DOHH2 (cell line): ENCODE measurements around the gene MAP2K3.

ENCODE experiments used
- H3F3A ChIP-seq: fragments of 200-600 bp; sonication (generic), shearing (Covaris generic); 2 replicates; pipeline ENCODE4 v1.6.0; 2016; ENCODE audit warnings: antibody characterized with exemption, mild to moderate bottlenecking; ENCODE audit not compliant: control insufficient read depth, insufficient read depth
- H3K27ac ChIP-seq: fragments of 200-600 bp; sonication (generic); 2 replicates; pipeline ENCODE4 v1.5.1; 2014; ENCODE audit warnings: low read depth, mild to moderate bottlenecking, low read length, moderate library complexity
- H3K27me3 ChIP-seq: fragments of 200-600 bp; sonication (generic); 2 replicates; pipeline ENCODE4 v1.6.1; 2014; ENCODE audit warnings: mild to moderate bottlenecking, low read length, mixed read lengths; ENCODE audit not compliant: control insufficient read depth
- H3K36me3 ChIP-seq: fragments of 200-600 bp; sonication (generic); 2 replicates; pipeline ENCODE4 v1.6.1; 2014; ENCODE audit warnings: mild to moderate bottlenecking, low read length, moderate library complexity, mixed read lengths; ENCODE audit not compliant: control insufficient read depth
- H3K4me1 ChIP-seq: fragments of 200-600 bp; sonication (generic); 2 replicates; pipeline ENCODE4 v1.6.1; 2014; ENCODE audit warnings: mild to moderate bottlenecking, low read length, mixed read lengths; ENCODE audit not compliant: control insufficient read depth
- H3K4me2 ChIP-seq: fragments of 200-600 bp; sonication (generic); 2 replicates; pipeline ENCODE4 v1.6.0; 2014; ENCODE audit warnings: mild to moderate bottlenecking, low read length, moderate library complexity
- H3K4me3 ChIP-seq: fragments of 200-600 bp; sonication (generic); 2 replicates; pipeline ENCODE4 v1.5.1; 2014; ENCODE audit warnings: mild to moderate bottlenecking, low read length, mixed read lengths
- H3K79me2 ChIP-seq: fragments of 200-600 bp; sonication (generic); 2 replicates; pipeline ENCODE4 v1.6.1; 2014; ENCODE audit warnings: mild to moderate bottlenecking, low read length, mixed read lengths; ENCODE audit not compliant: control insufficient read depth
- H3K9me2 ChIP-seq: fragments of 200-600 bp; sonication (generic); replicated peaks from 2 replicates; pipeline ENCODE4 v1.6.1; 2014; ENCODE audit warnings: mild to moderate bottlenecking, low read length, mixed read lengths; ENCODE audit not compliant: control insufficient read depth
- H3K9me3 ChIP-seq: fragments of 200-600 bp; sonication (generic); 2 replicates; pipeline ENCODE4 v1.6.1; 2014; ENCODE audit warnings: antibody characterized with exemption, low read length, mixed read lengths; ENCODE audit not compliant: control insufficient read depth, insufficient read depth
- H4K20me1 ChIP-seq: fragments of 200-600 bp; sonication (generic); 2 replicates; pipeline ENCODE4 v1.6.0; 2014; ENCODE audit warnings: low read depth, mild to moderate bottlenecking, antibody characterized with exemption, low read length, moderate library complexity; ENCODE audit not compliant: control insufficient read depth, insufficient read depth
- EZH2phosphoT487 ChIP-seq: fragments of 200-600 bp; sonication (generic); IDR thresholded peaks from 2 replicates; pipeline ENCODE4 v1.6.1; 2017; ENCODE audit warnings: borderline replicate concordance, mild to moderate bottlenecking, antibody characterized with exemption, low read length, moderate library complexity, mixed read lengths
- TF ChIP-seq, protein P1 (sequence below): fragments of 200-600 bp; sonication (generic); IDR thresholded peaks from one replicate; pipeline ENCODE4 v1.5.1; 2014; ENCODE audit warnings: antibody characterized with exemption, mild to moderate bottlenecking, low read depth, low read length; ENCODE audit not compliant: poor library complexity, severe bottlenecking

MAP2K3 gene

DNA sequence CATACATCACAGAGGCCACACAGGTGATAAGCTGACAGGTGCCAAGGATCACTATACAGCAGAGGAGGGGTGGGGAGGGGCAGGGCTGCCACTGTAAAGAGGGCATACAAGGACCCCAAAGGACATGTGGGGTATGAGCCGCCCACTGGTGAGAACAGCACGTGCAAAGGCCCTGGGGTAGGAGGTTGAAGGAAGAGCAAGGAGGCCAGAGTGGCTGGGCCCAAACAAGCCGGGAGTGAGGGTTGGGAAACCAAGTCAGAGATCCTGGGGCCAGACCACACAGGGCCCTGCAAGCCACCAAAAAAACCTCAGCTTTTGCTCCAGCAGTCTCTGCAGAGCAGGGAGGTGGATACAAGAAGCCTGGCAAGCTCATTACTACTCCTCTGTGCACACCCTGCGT is 37.8 kb upstream of the MAP2K3 start:
- H3K9me3 ChIP-seq: no peaks in the 10 kb centered on the region
- no peaks in the 10 kb centered on the region for H3K79me2 ChIP-seq
- H3K36me3 ChIP-seq: no peaks in the 10 kb centered on the region
- TF ChIP-seq, protein P1, sequence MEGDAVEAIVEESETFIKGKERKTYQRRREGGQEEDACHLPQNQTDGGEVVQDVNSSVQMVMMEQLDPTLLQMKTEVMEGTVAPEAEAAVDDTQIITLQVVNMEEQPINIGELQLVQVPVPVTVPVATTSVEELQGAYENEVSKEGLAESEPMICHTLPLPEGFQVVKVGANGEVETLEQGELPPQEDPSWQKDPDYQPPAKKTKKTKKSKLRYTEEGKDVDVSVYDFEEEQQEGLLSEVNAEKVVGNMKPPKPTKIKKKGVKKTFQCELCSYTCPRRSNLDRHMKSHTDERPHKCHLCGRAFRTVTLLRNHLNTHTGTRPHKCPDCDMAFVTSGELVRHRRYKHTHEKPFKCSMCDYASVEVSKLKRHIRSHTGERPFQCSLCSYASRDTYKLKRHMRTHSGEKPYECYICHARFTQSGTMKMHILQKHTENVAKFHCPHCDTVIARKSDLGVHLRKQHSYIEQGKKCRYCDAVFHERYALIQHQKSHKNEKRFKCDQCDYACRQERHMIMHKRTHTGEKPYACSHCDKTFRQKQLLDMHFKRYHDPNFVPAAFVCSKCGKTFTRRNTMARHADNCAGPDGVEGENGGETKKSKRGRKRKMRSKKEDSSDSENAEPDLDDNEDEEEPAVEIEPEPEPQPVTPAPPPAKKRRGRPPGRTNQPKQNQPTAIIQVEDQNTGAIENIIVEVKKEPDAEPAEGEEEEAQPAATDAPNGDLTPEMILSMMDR: no peak
- TF ChIP-seq EZH2phosphoT487: no peak
- H3K4me1 ChIP-seq: no peaks in the 10 kb centered on the region
- H3K4me2 ChIP-seq: no peak overlapping the region
- peaks cover 15% of the 10 kb centered on the region for H3K27me3 ChIP-seq
- no peaks in the 10 kb centered on the region for H3K9me2 ChIP-seq
- no peak overlapping the region for H3K4me3 ChIP-seq
- H4K20me1 ChIP-seq: no peaks in the 10 kb centered on the region
- H3K27ac ChIP-seq: no peak overlapping the region
- no peaks in the 10 kb centered on the region for H3F3A ChIP-seq

DNA sequence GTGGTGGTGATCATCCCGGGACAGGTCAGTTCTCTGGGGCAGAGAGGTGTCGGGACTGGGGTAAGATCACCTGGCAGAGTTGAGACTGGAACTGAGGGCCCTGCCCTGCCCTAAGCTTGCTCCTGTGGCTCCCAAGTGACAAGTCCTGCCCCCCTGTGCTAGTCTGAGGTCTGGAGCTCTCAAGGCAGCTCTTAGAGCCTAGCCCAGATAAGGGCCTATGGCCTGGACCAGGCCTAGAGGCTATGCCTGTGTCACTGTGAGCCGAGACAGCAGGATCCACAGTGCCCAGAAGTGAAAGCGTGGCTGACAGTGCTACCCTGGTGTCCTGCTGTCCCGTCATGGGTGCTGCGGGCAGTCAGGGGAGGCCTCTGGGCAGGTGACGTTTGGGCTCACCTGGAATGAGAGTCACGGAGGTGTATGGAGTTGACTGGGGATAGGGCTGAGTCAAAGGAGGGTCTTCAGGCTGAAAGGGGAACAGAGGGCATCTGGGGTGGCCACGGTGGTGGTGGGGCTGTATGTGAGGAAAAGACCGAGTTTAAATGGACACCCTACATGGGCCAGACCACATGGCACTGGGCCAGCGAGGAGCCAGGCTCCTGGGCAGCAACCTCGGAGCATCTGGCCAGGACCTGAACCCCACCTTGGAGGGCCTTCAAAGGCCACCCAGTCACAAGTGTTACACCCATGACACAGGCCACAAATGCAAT is 36.8 kb upstream of the MAP2K3 start:
- no peak overlapping the region for H3K4me2 ChIP-seq

DNA sequence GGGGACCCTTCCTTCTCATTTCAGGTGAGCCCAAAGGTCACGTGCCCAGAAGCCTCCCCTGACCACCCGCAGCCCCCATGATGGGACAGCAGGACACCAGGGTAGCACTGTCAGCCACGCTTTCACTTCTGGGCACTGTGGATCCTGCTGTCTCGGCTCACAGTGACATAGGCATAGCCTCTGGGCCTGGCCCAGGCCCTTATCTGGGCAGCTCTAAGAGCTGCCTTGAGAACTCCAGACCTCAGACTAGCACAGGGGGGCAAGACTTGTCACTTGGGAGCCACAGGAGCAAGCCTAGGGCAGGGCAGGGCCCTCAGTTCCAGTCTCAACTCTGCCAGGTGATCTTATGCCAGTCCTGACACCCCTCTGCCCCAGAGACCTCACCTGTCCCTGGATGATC is 36.0 kb upstream of the MAP2K3 start:
- Histone ChIP-seq H3K9me2 (no peaks in the 10 kb centered on the region), H3K4me3 (no peak overlapping the region), H3K27me3 (peaks cover 25% of the 10 kb centered on the region), H3K4me2 (no peak overlapping the region), H3K9me3 (no peaks in the 10 kb centered on the region), H3K27ac (no peak overlapping the region), H3K36me3 (no peaks in the 10 kb centered on the region), H4K20me1 (no peaks in the 10 kb centered on the region), H3F3A (no peaks in the 10 kb centered on the region), H3K4me1 (peaks cover 5% of the 10 kb centered on the region), H3K79me2 (no peaks in the 10 kb centered on the region)
- TF ChIP-seq, protein P1: no peak
- TF ChIP-seq EZH2phosphoT487: no peak

More for the DNA sequence above, 36.8 kb upstream of the MAP2K3 start:
- H3K36me3 ChIP-seq: no peaks in the 10 kb centered on the region
- H3K27ac ChIP-seq: no peak overlapping the region
- no peaks in the 10 kb centered on the region for H3K9me3 ChIP-seq
- peaks cover 24% of the 10 kb centered on the region for H3K27me3 ChIP-seq
- H3F3A ChIP-seq: no peaks in the 10 kb centered on the region
- no peaks in the 10 kb centered on the region for H4K20me1 ChIP-seq
- peaks cover 3% of the 10 kb centered on the region; the same call in 1 of the 2 replicates for H3K4me1 ChIP-seq
- TF ChIP-seq, protein P1: no peak
- no peaks in the 10 kb centered on the region for H3K79me2 ChIP-seq
- no peaks in the 10 kb centered on the region for H3K9me2 ChIP-seq
- no peak overlapping the region for H3K4me3 ChIP-seq
